BLaER1 (cell line): ENCODE measurements around the gene DOCK4.

Experiments used
- H3K27ac ChIP-seq: shearing (Covaris generic); formaldehyde crosslinking; 2 replicates; pipeline ENCODE4 v1.8.1; 2022
- H3K27me3 ChIP-seq: shearing (Covaris generic); formaldehyde crosslinking; 2 replicates; pipeline ENCODE4 v1.8.1; 2022
- H3K36me3 ChIP-seq: shearing (Covaris generic); formaldehyde crosslinking; 2 replicates; pipeline ENCODE4 v1.8.1; 2022
- H3K4me1 ChIP-seq: shearing (Covaris generic); formaldehyde crosslinking; 2 replicates; pipeline ENCODE4 v1.8.1; 2022
- H3K4me2 ChIP-seq: shearing (Covaris generic); formaldehyde crosslinking; 2 replicates; pipeline ENCODE4 v1.8.1; 2022
- H3K4me3 ChIP-seq: shearing (Covaris generic); formaldehyde crosslinking; 2 replicates; pipeline ENCODE4 v1.8.1; 2022
- H3K9ac ChIP-seq: shearing (Covaris generic); formaldehyde crosslinking; 2 replicates; pipeline ENCODE4 v1.8.1; 2022
- H3K9me3 ChIP-seq: shearing (Covaris generic); formaldehyde crosslinking; 2 replicates; pipeline ENCODE4 v1.8.1; 2022
- H4K20me1 ChIP-seq: shearing (Covaris generic); formaldehyde crosslinking; 2 replicates; pipeline ENCODE4 v1.8.1; 2022
- Cebpa-rat ChIP-seq: shearing (Covaris generic); IDR thresholded peaks from 2 replicates; pipeline ENCODE4 v1.8.1; 2022

DOCK4 gene

GRCh38 chr7:111775206-111775605, 431.0 kb downstream of the DOCK4 start:
- no peak for TF ChIP-seq Cebpa-rat

GRCh38 chr7:111772716-111773115, 433.5 kb downstream of the DOCK4 start:
- no peaks in the 10 kb centered on the region for H3K4me1 ChIP-seq
- no peak overlapping the region for H3K4me2 ChIP-seq
- H3K9me3 ChIP-seq, result peaks cover 7% of the 10 kb centered on the region; the same call in 1 of the 2 replicates
- H3K36me3 ChIP-seq, result no peaks in the 10 kb centered on the region
- H3K9ac ChIP-seq, result no peak overlapping the region
- no peak overlapping the region for H3K27ac ChIP-seq
- no peaks in the 10 kb centered on the region for H4K20me1 ChIP-seq
- H3K4me3 ChIP-seq, result no peak overlapping the region
- no peaks in the 10 kb centered on the region for H3K27me3 ChIP-seq
- TF ChIP-seq Cebpa-rat, result no peak

More at GRCh38 chr7:111775206-111775605, 431.0 kb downstream of the DOCK4 start:
- no peak overlapping the region for H3K27ac ChIP-seq
- no peak overlapping the region for H3K4me2 ChIP-seq
- H3K4me3 ChIP-seq, result no peak overlapping the region
- no peaks in the 10 kb centered on the region for H3K27me3 ChIP-seq
- no peak overlapping the region for H3K9ac ChIP-seq
- no peaks in the 10 kb centered on the region for H4K20me1 ChIP-seq
- no peaks in the 10 kb centered on the region for H3K4me1 ChIP-seq
- no peaks in the 10 kb centered on the region for H3K36me3 ChIP-seq
- peaks cover 7% of the 10 kb centered on the region; the same call in 1 of the 2 replicates for H3K9me3 ChIP-seq

- no peak for TF ChIP-seq Cebpa-rat
- Histone ChIP-seq H3K4me3 (no peak overlapping the region), H3K4me1 (no peaks in the 10 kb centered on the region), H3K9me3 (0 out of 2 replicates have a peak, but pooled peaks cover 1% of the 10 kb centered on the region), H3K27me3 (no peaks in the 10 kb centered on the region), H3K9ac (no peak overlapping the region), H4K20me1 (no peaks in the 10 kb centered on the region), H3K27ac (no peak overlapping the region), H3K4me2 (no peak overlapping the region), H3K36me3 (no peaks in the 10 kb centered on the region)
Observed at GRCh38 chr7:111771638-111772037, 434.6 kb downstream of the DOCK4 start.

- H3K4me3 ChIP-seq, result no peak overlapping the region
Observed at GRCh38 chr7:111770116-111770515, 436.1 kb downstream of the DOCK4 start.

GRCh38 chr7:111765751-111766643, 440.2 kb downstream of the DOCK4 start:
- Histone ChIP-seq H3K4me2 (no peak overlapping the region), H3K4me3 (no peak overlapping the region), H3K9me3 (no peaks in the 10 kb centered on the region), H4K20me1 (no peaks in the 10 kb centered on the region), H3K9ac (no peak overlapping the region), H3K27ac (no peak overlapping the region), H3K36me3 (no peaks in the 10 kb centered on the region), H3K4me1 (no peaks in the 10 kb centered on the region), H3K27me3 (no peaks in the 10 kb centered on the region)
- TF ChIP-seq Cebpa-rat, result no peak

More at GRCh38 chr7:111770116-111770515, 436.1 kb downstream of the DOCK4 start:
- H4K20me1 ChIP-seq, result no peaks in the 10 kb centered on the region
- H3K27ac ChIP-seq, result no peak overlapping the region
- H3K9ac ChIP-seq, result no peak overlapping the region
- no peaks in the 10 kb centered on the region for H3K27me3 ChIP-seq
- H3K4me1 ChIP-seq, result no peaks in the 10 kb centered on the region
- H3K9me3 ChIP-seq, result no peaks in the 10 kb centered on the region
- no peak for TF ChIP-seq Cebpa-rat
- H3K36me3 ChIP-seq, result no peaks in the 10 kb centered on the region
- no peak overlapping the region for H3K4me2 ChIP-seq

GRCh38 chr7:111763221-111763801, 442.9 kb downstream of the DOCK4 start:
- no peak overlapping the region for H3K4me3 ChIP-seq
- no peaks in the 10 kb centered on the region for H4K20me1 ChIP-seq
- H3K9me3 ChIP-seq, result no peaks in the 10 kb centered on the region
- no peaks in the 10 kb centered on the region for H3K4me1 ChIP-seq
- H3K36me3 ChIP-seq, result no peaks in the 10 kb centered on the region
- no peak for TF ChIP-seq Cebpa-rat
- H3K9ac ChIP-seq, result no peak overlapping the region
- no peaks in the 10 kb centered on the region for H3K27me3 ChIP-seq
- no peak overlapping the region for H3K27ac ChIP-seq
- no peak overlapping the region for H3K4me2 ChIP-seq

GRCh38 chr7:111762799-111763198, 443.4 kb downstream of the DOCK4 start:
- H3K36me3 ChIP-seq, result no peaks in the 10 kb centered on the region
- H4K20me1 ChIP-seq, result no peaks in the 10 kb centered on the region
- H3K27ac ChIP-seq, result no peak overlapping the region
- no peak overlapping the region for H3K9ac ChIP-seq
- H3K27me3 ChIP-seq, result no peaks in the 10 kb centered on the region
- H3K4me1 ChIP-seq, result no peaks in the 10 kb centered on the region
- no peak for TF ChIP-seq Cebpa-rat
- H3K4me3 ChIP-seq, result no peak overlapping the region
- H3K4me2 ChIP-seq, result no peak overlapping the region
- no peaks in the 10 kb centered on the region for H3K9me3 ChIP-seq

- no peak for TF ChIP-seq Cebpa-rat
- Histone ChIP-seq H3K27ac (no peak overlapping the region), H3K9me3 (no peaks in the 10 kb centered on the region), H3K36me3 (no peaks in the 10 kb centered on the region), H3K4me1 (no peaks in the 10 kb centered on the region), H4K20me1 (no peaks in the 10 kb centered on the region), H3K27me3 (no peaks in the 10 kb centered on the region), H3K9ac (no peak overlapping the region), H3K4me3 (no peak overlapping the region), H3K4me2 (no peak overlapping the region)
Observed at GRCh38 chr7:111762211-111762610, 444.0 kb downstream of the DOCK4 start.

- H3K4me1 ChIP-seq, result no peaks in the 10 kb centered on the region
- no peaks in the 10 kb centered on the region for H3K9me3 ChIP-seq
- H3K27ac ChIP-seq, result no peak overlapping the region
- H4K20me1 ChIP-seq, result no peaks in the 10 kb centered on the region
- H3K4me3 ChIP-seq, result no peak overlapping the region
- H3K27me3 ChIP-seq, result no peaks in the 10 kb centered on the region
- no peaks in the 10 kb centered on the region for H3K36me3 ChIP-seq
- TF ChIP-seq Cebpa-rat, result no peak
- H3K4me2 ChIP-seq, result no peak overlapping the region
- no peak overlapping the region for H3K9ac ChIP-seq
Observed at GRCh38 chr7:111760043-111760442, 446.2 kb downstream of the DOCK4 start.

GRCh38 chr7:111758332-111758731, 447.9 kb downstream of the DOCK4 start:
- H4K20me1 ChIP-seq, result no peaks in the 10 kb centered on the region
- H3K36me3 ChIP-seq, result no peaks in the 10 kb centered on the region
- no peak overlapping the region for H3K4me2 ChIP-seq
- H3K4me1 ChIP-seq, result no peaks in the 10 kb centered on the region
- TF ChIP-seq Cebpa-rat, result no peak
- H3K9ac ChIP-seq, result no peak overlapping the region
- H3K27ac ChIP-seq, result no peak overlapping the region
- no peaks in the 10 kb centered on the region for H3K9me3 ChIP-seq
- no peaks in the 10 kb centered on the region for H3K27me3 ChIP-seq
- no peak overlapping the region for H3K4me3 ChIP-seq
